Measurements from ENCODE around the gene BCL6. TPM values are rescaled to one million over a fixed set of nuclear protein-coding genes. Genes with fewer than 3 reads are reported as not detected.

The BCL6 gene
- total and polyA plus RNA-seq, 9 of the 15 experiments (the other 6 are each of a cell fraction or from before 2014, with no cell fraction given): 0.08 to 3.5 (median 1.6) TPM

- TF ChIP-seq ZNF398 (CRISPR knock-in tag; IDR thresholded peaks at IDR 0.05) (no peak), STAG1 (CRISPR knock-in tag; IDR thresholded peaks at IDR 0.05; ENCODE audit: borderline replicate concordance) (0 out of 2 replicates have a peak, but pooled peaks have one; percentile 33), POU5F1 (IDR thresholded peaks at IDR 0.05; ENCODE audit: borderline replicate concordance, low read depth, low read length, partially characterized antibody) (no peak), SMC3 (conservative IDR thresholded peaks at IDR 0.05; ENCODE audit: insufficient read depth, low read depth, low read length) (peak; percentile 68), TFAP4 (CRISPR knock-in tag; IDR thresholded peaks at IDR 0.05; ENCODE audit: borderline replicate concordance) (peak; percentile 34; the same call in 1 of the 2 replicates), LARP7 (IDR thresholded peaks at IDR 0.05) (no peak), CTCF (IDR thresholded peaks at IDR 0.05 in 2 of 3, conservative IDR thresholded peaks at IDR 0.05 in 1 of 3; ENCODE audit: insufficient read depth in 2 of 3, low read depth in 1 of 3, low read length in 3 of 3) (peak; percentile 72 to 86 (median 84)), SRF (CRISPR knock-in tag; IDR thresholded peaks at IDR 0.05) (0 out of 4 replicates have a peak, but pooled peaks of 1 of the 2 experiments have one; percentile 47), ZBTB33 (CRISPR knock-in tag; IDR thresholded peaks at IDR 0.05) (peak; percentile 2; the same call in 1 of the 2 replicates)
Observed at GRCh38 chr3:187740421-187741399, 4.6 kb downstream of the BCL6 start (continued).
